ENCODE results near the gene DCLK3.

The DCLK3 gene

GRCh38 chr3:36678216-36679013 is 85.9 kb downstream of the DCLK3 start:
- DNase-seq (ENCODE audit: insufficient read length, low spot score) (no peak), FAIRE-seq (no peak)

- DNase-seq (ENCODE audit: insufficient read length, low spot score), result no peak
- no peak for FAIRE-seq
These were observed 86.9 kb downstream of the DCLK3 start for GRCh38 chr3:36677331-36678007.

GRCh38 chr3:36674816-36675215 is 89.5 kb downstream of the DCLK3 start:
- DNase-seq (ENCODE audit: insufficient read length, low spot score) (no peak), FAIRE-seq (no peak)

GRCh38 chr3:36669764-36670163 is 94.6 kb downstream of the DCLK3 start:
- FAIRE-seq (no peak), DNase-seq (ENCODE audit: insufficient read length, low spot score) (no peak)

- FAIRE-seq (no peak), DNase-seq (ENCODE audit: insufficient read length, low spot score) (no peak)
These were observed 98.2 kb downstream of the DCLK3 start for GRCh38 chr3:36666166-36666565.

GRCh38 chr3:36663666-36664291 is 100.6 kb downstream of the DCLK3 start:
- FAIRE-seq (no peak), DNase-seq (ENCODE audit: insufficient read length, low spot score) (no peak)

GRCh38 chr3:36662626-36663025 is 101.7 kb downstream of the DCLK3 start:
- DNase-seq (ENCODE audit: insufficient read length, low spot score) (no peak), FAIRE-seq (no peak)
